Neural cell (in vitro differentiated cells): Measurements from ENCODE around the gene KIF6. TPM values are rescaled to one million over a fixed set of nuclear protein-coding genes. Genes with fewer than 3 reads are reported as not detected.

Source experiments
- H2AFZ ChIP-seq: fragments of 200-600, 300-800 bp; sonication (generic), shearing (Covaris generic); 2 replicates; pipeline ENCODE4 v1.6.0; 2014; ENCODE audit warnings: low read depth, mild to moderate bottlenecking, antibody characterized with exemption, low read length, moderate library complexity
- H3F3A ChIP-seq: fragments of 200-600 bp; shearing (Covaris generic); 2 replicates; pipeline ENCODE4 v1.6.1; 2016; ENCODE audit warnings: mild to moderate bottlenecking, moderate library complexity, mixed read lengths, antibody characterized with exemption, low read length; ENCODE audit not compliant: insufficient read depth, poor library complexity, severe bottlenecking
- H3K27ac ChIP-seq: fragments of 200-600, 300-800 bp; sonication (generic), shearing (Covaris generic); 2 replicates; pipeline ENCODE4 v1.5.1; 2014; ENCODE audit warnings: mild to moderate bottlenecking, low read length, moderate library complexity
- H3K27me3 ChIP-seq: fragments of 300-800, 200-600 bp; sonication (generic), shearing (Covaris generic); 2 replicates; pipeline ENCODE4 v1.6.0; 2014; ENCODE audit warnings: mild to moderate bottlenecking, low read depth, low read length, moderate library complexity; ENCODE audit not compliant: insufficient read depth
- H3K36me3 ChIP-seq: fragments of 300-800, 200-600 bp; sonication (generic), shearing (Covaris generic); 2 replicates; pipeline ENCODE4 v1.5.1; 2014; ENCODE audit warnings: mild to moderate bottlenecking, antibody characterized with exemption, low read length, moderate library complexity; ENCODE audit not compliant: insufficient read depth
- H3K4me2 ChIP-seq: fragments of 300-800, 200-600 bp; sonication (generic), shearing (Covaris generic); 2 replicates; pipeline ENCODE4 v1.6.0; 2014; ENCODE audit warnings: mild to moderate bottlenecking, low read length
- H3K4me3 ChIP-seq: fragments of 300-800, 200-600 bp; sonication (generic), shearing (Covaris generic); 2 replicates; pipeline ENCODE4 v1.5.1; 2014; ENCODE audit warnings: mild to moderate bottlenecking, low read length, moderate library complexity
- H3K79me2 ChIP-seq: fragments of 200-600 bp; shearing (Covaris generic); replicated peaks from 2 replicates; pipeline ENCODE4 v1.6.0; 2014; ENCODE audit warnings: mild to moderate bottlenecking, low read length, moderate library complexity; ENCODE audit not compliant: insufficient read depth
- H3K9ac ChIP-seq: fragments of 300-800, 200-600 bp; sonication (generic), shearing (Covaris generic); 2 replicates; pipeline ENCODE4 v1.6.1; 2016; ENCODE audit warnings: mild to moderate bottlenecking, low read length, mixed read lengths
- H3K9me2 ChIP-seq: fragments of 200-600 bp; shearing (Covaris generic); 2 replicates; pipeline ENCODE4 v1.6.1; 2016; ENCODE audit warnings: mild to moderate bottlenecking, low read length, mixed read lengths; ENCODE audit not compliant: insufficient read depth
- H3K9me3 ChIP-seq: fragments of 200-600, 300-800 bp; sonication (generic), shearing (Covaris generic); 2 replicates; pipeline ENCODE4 v1.6.1; 2016; ENCODE audit warnings: mild to moderate bottlenecking, mixed run types, low read length, moderate library complexity, mixed read lengths
- H4K20me1 ChIP-seq: fragments of 200-600 bp; shearing (Covaris generic); 2 replicates; pipeline ENCODE4 v1.6.1; 2016; ENCODE audit warnings: mild to moderate bottlenecking, mixed run types; ENCODE audit not compliant: insufficient read depth
- EP300 ChIP-seq: fragments of 450-650 bp; conservative IDR thresholded peaks from 2 replicates; pipeline ENCODE4 v1.6.1; 2014; ENCODE audit warnings: antibody characterized with exemption, mild to moderate bottlenecking, moderate library complexity; ENCODE audit not compliant: poor library complexity, severe bottlenecking
- EZH2 ChIP-seq: fragments of 200-600, 300-800 bp; shearing (Covaris generic), sonication (generic); IDR thresholded peaks from 2 replicates; pipeline ENCODE4 v1.6.1; 2014; ENCODE audit warnings: antibody characterized with exemption, low read length, borderline replicate concordance, mild to moderate bottlenecking; ENCODE audit not compliant: insufficient read depth, poor library complexity, severe bottlenecking
- MXI1 ChIP-seq: fragments of 450-650 bp; conservative IDR thresholded peaks from 2 replicates; pipeline ENCODE4 v1.6.1; 2014; ENCODE audit warnings: antibody characterized with exemption, mild to moderate bottlenecking; ENCODE audit not compliant: poor library complexity, severe bottlenecking
- POLR2AphosphoS5 ChIP-seq: IDR thresholded peaks from 2 replicates; pipeline ENCODE4 v1.6.1; 2012
- RAD21 ChIP-seq: fragments of 450-650 bp; conservative IDR thresholded peaks from 2 replicates; pipeline ENCODE4 v1.6.1; 2014; ENCODE audit warnings: antibody characterized with exemption, mild to moderate bottlenecking, moderate library complexity
- SMC3 ChIP-seq: fragments of 450-650 bp; conservative IDR thresholded peaks from 2 replicates; pipeline ENCODE4 v1.6.1; 2014; ENCODE audit warnings: antibody characterized with exemption, mild to moderate bottlenecking, moderate library complexity; ENCODE audit not compliant: poor library complexity
- TAF1 ChIP-seq: IDR thresholded peaks from 2 replicates; pipeline ENCODE4 v1.6.1; 2012; ENCODE audit warnings: low read depth
- polyA plus RNA-seq: library from polyadenylated mRNA; depleted of rRNA; stranded (reverse); fragments of >200 nt; gene quantifications from 2 replicates; pipeline ENCODE4 v1.2.3, GENCODE V29; 2014
- TF ChIP-seq, protein P1 (sequence below): fragments of 450-650 bp; IDR thresholded peaks from 2 replicates; pipeline ENCODE4 v1.5.1; 2014; ENCODE audit warnings: antibody characterized with exemption, mild to moderate bottlenecking, moderate library complexity; ENCODE audit not compliant: poor library complexity, severe bottlenecking
- TF ChIP-seq, protein P2 (sequence below): IDR thresholded peaks from 2 replicates; pipeline ENCODE4 v1.6.1; 2012; ENCODE audit warnings: borderline replicate concordance

Gene KIF6
- polyA plus RNA-seq, 1 donor from 2014 or later = 2.1 TPM

DNA sequence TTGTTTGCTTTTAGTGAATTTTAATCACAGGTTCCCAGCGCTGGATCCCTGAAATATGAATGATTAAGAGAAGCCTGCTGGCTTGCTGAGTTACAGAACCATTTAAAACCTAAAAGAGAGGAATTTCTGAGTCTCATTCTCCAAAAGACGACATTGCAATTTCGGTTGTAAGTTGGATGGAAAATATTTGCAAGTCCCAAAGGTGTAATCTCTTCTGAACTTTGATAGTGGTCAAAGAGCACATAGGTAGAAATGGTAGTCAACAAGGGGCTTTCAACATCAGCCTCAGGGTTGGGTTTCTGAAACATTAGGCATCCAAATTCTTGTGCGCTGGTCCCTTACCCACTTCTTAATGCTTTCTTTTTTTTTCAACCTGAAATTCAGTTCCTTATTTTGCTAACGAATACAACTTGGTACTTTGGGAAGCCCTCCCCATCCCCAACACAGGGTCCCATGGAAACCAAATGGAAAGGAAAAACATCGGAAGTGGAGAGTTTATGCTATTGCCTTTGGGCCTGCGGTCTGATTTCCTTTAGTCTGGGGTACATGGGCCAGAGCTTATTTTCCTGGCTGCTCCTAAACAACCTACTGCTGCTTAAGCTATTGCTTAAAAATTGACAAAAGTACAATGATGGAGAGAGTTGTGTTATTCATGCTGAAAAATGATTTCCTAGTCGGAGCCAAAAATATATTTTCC is 285.7 kb downstream of the KIF6 start:
- H3K9me2 ChIP-seq = no peaks in the 10 kb centered on the region
- H3K4me2 ChIP-seq = no peak overlapping the region
- TF ChIP-seq SMC3 (no peak), POLR2AphosphoS5 (no peak), EP300 (no peak), TAF1 (no peak), MXI1 (no peak), EZH2 (no peak), RAD21 (no peak)
- TF ChIP-seq, protein P1, sequence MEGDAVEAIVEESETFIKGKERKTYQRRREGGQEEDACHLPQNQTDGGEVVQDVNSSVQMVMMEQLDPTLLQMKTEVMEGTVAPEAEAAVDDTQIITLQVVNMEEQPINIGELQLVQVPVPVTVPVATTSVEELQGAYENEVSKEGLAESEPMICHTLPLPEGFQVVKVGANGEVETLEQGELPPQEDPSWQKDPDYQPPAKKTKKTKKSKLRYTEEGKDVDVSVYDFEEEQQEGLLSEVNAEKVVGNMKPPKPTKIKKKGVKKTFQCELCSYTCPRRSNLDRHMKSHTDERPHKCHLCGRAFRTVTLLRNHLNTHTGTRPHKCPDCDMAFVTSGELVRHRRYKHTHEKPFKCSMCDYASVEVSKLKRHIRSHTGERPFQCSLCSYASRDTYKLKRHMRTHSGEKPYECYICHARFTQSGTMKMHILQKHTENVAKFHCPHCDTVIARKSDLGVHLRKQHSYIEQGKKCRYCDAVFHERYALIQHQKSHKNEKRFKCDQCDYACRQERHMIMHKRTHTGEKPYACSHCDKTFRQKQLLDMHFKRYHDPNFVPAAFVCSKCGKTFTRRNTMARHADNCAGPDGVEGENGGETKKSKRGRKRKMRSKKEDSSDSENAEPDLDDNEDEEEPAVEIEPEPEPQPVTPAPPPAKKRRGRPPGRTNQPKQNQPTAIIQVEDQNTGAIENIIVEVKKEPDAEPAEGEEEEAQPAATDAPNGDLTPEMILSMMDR = no peak
- TF ChIP-seq, protein P2, sequence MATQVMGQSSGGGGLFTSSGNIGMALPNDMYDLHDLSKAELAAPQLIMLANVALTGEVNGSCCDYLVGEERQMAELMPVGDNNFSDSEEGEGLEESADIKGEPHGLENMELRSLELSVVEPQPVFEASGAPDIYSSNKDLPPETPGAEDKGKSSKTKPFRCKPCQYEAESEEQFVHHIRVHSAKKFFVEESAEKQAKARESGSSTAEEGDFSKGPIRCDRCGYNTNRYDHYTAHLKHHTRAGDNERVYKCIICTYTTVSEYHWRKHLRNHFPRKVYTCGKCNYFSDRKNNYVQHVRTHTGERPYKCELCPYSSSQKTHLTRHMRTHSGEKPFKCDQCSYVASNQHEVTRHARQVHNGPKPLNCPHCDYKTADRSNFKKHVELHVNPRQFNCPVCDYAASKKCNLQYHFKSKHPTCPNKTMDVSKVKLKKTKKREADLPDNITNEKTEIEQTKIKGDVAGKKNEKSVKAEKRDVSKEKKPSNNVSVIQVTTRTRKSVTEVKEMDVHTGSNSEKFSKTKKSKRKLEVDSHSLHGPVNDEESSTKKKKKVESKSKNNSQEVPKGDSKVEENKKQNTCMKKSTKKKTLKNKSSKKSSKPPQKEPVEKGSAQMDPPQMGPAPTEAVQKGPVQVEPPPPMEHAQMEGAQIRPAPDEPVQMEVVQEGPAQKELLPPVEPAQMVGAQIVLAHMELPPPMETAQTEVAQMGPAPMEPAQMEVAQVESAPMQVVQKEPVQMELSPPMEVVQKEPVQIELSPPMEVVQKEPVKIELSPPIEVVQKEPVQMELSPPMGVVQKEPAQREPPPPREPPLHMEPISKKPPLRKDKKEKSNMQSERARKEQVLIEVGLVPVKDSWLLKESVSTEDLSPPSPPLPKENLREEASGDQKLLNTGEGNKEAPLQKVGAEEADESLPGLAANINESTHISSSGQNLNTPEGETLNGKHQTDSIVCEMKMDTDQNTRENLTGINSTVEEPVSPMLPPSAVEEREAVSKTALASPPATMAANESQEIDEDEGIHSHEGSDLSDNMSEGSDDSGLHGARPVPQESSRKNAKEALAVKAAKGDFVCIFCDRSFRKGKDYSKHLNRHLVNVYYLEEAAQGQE = no peak
- H2AFZ ChIP-seq = no peak overlapping the region
- H3K9me3 ChIP-seq = no peaks in the 10 kb centered on the region
- H3K36me3 ChIP-seq = no peaks in the 10 kb centered on the region
- H3K4me3 ChIP-seq = no peak overlapping the region
- no peaks in the 10 kb centered on the region for H4K20me1 ChIP-seq
- no peaks in the 10 kb centered on the region for H3K79me2 ChIP-seq
- no peaks in the 10 kb centered on the region for H3F3A ChIP-seq
- H3K27ac ChIP-seq = no peak overlapping the region
- H3K9ac ChIP-seq = no peak overlapping the region
- H3K27me3 ChIP-seq = no peaks in the 10 kb centered on the region

DNA sequence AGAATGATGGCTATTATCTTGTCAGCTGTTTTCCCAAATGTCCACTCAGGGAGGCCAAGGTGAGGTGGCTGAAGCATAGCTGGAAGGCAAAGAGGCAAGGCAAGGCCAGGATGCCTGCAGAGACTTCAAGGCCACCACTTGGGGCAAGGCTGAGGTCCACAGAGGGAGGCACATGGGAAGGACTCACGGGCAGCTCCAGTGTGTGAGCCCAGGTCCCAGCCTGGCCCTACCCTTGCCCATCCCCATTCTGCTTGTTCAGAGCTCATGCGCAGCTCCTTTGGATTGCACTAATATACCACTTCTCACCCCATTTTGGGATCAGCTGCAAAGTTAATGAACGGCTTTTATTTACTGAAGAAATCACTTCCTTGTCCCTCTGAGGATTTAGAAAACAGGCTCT is 291.6 kb downstream of the KIF6 start:
- Histone ChIP-seq H3K4me2 (no peak overlapping the region), H3K9ac (no peak overlapping the region), H3K79me2 (no peaks in the 10 kb centered on the region), H3K9me3 (no peaks in the 10 kb centered on the region), H3F3A (no peaks in the 10 kb centered on the region), H2AFZ (no peak overlapping the region), H3K9me2 (no peaks in the 10 kb centered on the region), H3K27ac (no peak overlapping the region), H3K36me3 (no peaks in the 10 kb centered on the region), H4K20me1 (no peaks in the 10 kb centered on the region), H3K4me3 (no peak overlapping the region), H3K27me3 (no peaks in the 10 kb centered on the region)
- TF ChIP-seq RAD21 (no peak), POLR2AphosphoS5 (no peak), EP300 (no peak), TAF1 (no peak), EZH2 (no peak), MXI1 (no peak), SMC3 (no peak)
- TF ChIP-seq, protein P2 = no peak
- TF ChIP-seq, protein P1 = no peak
